ENCODE data around the gene PCMTD2. TPM values are rescaled to one million over a fixed set of nuclear protein-coding genes. Genes with fewer than 3 reads are reported as not detected.

PCMTD2 gene
- total RNA-seq, 1 donor from 2014 or later, result 44.7 TPM

DNA sequence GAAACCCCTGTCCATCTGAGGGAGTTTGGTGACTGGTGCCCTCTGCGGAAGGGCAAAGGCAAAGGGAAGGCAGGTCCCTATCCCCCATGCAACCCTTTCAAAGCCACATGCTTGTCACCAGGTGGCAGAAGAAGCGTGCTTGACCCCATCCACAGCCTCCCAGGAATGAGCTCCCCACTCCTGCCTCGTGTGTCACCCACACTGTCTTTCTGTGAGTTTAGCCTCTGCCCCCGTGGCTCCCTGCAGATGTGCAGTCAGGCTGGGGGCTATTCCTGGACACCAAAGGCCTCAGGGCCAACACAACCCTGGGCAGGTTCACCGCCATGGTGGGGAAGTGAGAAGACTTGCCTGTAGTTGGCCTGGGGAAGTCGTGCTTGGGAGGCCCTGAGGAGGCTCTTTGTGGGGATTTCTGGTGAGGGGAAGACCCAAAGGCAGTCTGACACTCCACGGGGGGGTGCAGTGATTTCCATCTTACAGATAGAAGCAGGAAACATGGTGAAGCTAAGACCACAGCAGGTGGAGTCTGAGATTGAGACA is 16.6 kb upstream of the PCMTD2 start:
- no peak for DNase-seq (ENCODE audit: low read depth, low spot score)

DNA sequence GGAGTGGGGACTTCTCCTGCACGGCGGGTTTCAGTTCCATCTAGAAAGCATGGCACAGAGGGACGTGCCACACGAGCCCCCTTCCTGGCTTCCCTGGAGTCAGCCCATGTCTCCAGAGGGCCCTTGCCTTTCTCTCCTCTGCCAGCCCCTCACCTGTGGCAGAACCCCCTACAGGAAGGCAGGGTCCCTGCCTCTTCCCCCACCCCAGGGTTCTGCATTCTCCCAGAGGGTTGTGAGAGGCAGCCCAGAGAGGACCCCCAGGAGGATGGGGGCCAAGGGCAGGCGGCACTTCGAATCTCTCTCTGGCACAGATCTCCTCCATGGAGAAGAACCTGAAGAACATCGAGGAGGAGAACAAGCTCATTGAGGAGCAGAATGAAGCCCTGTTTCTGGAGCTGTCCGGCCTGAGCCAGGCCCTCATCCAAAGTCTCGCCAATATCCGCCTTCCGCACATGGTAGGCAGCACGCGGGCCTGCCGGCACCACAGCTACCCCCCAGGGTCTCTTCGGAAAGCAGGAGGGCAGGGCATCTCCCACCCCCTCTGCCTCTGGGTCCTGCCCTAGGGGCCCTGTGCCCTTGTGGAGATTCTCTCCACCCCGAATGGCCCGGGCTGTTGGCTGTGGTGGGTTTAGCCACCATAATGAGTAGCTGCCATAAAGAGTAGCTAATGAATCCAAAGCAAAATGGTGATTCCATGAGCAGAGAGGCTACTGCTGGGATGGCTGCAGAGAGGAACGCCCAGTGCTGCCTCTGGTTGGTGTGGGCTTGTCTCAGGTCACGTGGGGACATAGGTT is 15.9 kb upstream of the PCMTD2 start:
- DNase-seq (ENCODE audit: low read depth, low spot score), result no peak

- no peak for DNase-seq (ENCODE audit: low read depth, low spot score)
Observed at GRCh38 chr20:64240243-64241015, 15.1 kb upstream of the PCMTD2 start.

DNA sequence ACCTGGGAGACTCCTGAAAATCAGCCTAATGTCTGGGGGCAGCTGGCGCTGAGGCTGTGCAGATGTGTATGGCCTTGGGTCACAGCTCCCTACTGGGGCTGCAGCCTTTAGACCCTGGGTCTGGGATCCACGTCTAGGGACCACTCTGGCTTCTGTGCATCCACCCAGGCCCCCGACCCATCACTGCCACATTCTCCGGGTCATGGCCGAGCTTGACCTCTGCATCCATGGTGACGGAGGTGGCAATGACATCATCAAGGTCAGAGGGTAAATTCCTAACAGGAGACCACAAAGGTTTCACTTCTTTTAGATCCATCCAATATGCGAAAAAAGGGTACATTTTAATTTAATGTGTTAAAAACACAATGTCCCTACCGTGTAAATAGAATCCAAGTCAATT is 14.5 kb upstream of the PCMTD2 start:
- no peak for DNase-seq (ENCODE audit: low read depth, low spot score)

DNA sequence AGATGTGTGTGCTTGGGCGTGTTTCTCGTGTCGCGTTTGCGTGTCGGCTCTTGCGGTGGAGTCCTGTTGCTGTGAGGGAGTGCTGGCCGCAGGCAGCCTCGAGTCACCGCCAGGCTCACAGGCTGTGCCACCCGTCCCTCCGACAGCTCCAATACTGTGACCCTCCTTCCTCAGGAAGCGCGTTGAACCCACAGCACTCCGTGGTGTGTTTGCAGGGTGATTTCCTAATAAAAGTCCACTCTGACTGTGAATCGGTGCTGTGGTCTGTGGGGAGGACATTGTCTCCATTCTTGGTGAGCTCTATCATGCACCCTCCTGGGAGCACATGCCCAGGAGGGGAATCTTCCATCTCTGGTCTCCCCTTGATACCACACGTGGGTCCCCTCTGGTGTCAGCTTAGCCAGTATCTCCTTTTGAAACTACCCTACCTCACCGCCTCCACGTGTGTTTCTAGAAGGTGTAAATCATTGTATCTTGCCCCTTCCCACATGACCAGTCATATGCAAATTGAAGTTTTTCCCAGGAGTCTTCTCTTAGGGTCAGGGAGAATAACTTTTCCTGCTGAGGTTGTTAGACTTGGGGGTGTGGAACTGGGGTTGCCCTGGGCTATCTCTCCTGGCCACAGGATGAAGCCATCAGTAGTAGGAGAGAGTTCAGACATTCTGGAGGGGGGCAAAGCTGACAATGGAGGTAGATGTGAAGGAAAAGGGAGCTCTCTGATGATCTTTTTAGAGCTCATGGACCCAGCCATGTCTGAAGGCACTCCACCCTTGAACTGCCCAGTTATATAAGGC is 13.3 kb upstream of the PCMTD2 start:
- no peak for DNase-seq (ENCODE audit: low read depth, low spot score)

DNA sequence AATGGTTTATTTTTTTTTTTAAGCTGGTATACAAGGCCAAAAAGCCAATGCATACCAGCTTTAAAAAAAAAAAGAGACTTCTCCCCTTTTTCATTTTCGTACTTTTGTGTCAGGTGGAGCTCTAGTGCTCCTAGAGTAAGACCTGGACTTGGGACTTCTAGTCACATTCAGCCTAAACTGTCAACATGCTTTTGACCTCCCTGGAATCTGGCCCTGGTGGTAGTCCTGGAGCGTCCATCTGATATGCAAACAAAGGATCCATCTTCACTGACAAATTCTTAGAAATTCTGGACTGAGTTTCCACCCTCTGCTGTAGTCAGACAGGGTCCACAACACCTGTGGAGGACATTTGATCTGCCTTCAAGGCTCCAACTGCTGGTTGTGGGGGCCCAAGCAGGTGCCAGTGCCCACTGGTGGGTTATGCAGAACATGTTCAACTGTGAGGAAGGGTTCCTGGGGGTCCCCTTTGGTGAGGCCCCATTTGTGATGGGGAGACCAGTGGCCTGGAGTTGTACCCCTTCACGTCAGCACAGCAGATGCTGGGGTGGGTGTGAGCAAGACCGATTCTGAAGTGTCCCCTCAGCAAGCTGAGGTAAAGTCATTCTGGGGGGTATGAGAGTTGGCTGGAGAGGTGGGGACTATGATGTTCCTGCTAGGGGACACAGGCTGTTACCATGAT is 12.6 kb upstream of the PCMTD2 start:
- no peak for DNase-seq (ENCODE audit: low read depth, low spot score)

GRCh38 chr20:64244281-64244805 is 11.2 kb upstream of the PCMTD2 start:
- no peak for DNase-seq (ENCODE audit: low read depth, low spot score)

DNA sequence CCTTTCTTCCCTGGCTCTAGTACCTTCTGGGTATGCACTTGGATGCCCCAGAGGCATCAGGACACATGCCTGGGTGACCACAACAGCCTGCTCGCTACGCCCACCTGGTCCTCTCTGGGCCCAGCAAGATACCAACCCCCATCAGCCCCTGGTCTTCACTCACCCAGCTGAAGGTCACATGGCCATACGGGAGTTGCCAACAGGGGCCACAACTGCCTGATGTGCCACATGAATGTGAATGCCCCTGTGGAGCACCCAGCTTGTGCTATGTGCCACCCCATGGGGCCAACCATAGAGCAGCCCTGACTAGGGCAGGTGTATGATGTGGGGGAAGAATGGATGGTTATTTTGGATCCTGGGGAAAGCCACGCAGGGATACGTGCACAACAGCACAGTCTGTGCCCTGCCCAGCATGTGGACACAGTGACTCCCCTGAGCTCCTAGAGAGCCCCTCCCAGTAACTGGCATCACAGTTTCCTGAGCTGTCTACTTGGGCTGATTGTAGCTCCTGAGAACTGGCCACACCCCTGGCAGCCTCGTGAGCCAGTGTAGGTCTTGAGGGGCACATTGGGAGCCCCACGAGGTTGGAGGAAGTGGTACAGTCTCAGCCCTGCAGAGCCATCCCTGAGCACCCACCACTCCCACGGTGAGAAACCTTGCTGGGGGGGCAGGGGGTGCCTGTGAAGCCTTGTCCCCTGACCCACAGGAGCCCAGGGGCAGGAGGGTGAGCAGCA is 10.5 kb upstream of the PCMTD2 start:
- no peak for DNase-seq (ENCODE audit: low read depth, low spot score)

GRCh38 chr20:64245746-64246595 is 9.6 kb upstream of the PCMTD2 start:
- DNase-seq (ENCODE audit: low read depth, low spot score), result no peak

DNA sequence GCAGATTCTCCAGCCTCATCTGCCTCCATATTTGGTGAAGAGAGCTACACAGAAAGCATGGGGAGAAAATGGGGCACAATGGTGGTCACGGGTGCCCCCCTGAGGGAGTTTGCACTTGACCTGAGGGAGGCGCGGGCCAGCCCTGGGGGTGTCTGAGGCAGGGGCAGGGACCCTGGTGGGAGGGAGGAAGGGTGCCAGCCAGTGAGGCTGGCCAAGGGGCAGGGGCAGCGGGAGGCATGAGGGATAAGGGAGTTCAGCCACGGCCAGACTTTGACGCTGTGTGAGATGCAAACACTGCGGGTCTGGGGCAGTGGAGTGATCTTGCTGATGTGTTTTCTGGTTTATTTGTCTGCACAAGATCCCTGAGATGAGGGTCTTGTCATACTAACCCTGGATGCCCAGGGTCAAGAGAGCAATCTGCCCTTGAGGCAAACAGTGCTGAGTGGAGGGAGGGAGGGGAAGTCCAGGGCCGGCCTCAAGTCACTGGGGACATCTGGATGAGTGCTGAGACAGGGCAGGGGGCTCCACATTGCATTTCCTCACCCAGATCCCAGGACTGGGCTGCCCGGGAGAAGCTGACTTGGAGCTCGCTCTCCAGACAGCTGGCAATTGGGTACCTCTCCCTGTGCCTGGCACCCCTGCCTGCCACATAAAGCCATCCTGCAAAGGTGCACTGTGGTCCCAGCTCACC is 8.8 kb upstream of the PCMTD2 start:
- no peak for DNase-seq (ENCODE audit: low read depth, low spot score)

DNA sequence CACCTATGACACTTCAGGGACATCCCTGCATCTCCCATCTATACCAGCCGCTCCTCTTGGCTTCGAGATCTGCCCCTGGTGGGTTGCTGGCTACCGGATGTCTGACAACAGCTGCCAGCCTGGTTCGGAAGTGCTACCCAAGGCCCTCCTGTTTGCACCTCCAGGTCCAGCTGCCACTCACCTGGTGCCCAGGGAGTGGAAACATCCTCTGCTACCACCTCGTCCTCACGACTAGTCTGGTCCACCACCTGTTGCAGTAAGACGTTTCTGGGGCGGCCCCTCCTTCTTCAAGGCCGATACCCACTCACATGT is 8.3 kb upstream of the PCMTD2 start:
- DNase-seq (ENCODE audit: low read depth, low spot score), result no peak

DNA sequence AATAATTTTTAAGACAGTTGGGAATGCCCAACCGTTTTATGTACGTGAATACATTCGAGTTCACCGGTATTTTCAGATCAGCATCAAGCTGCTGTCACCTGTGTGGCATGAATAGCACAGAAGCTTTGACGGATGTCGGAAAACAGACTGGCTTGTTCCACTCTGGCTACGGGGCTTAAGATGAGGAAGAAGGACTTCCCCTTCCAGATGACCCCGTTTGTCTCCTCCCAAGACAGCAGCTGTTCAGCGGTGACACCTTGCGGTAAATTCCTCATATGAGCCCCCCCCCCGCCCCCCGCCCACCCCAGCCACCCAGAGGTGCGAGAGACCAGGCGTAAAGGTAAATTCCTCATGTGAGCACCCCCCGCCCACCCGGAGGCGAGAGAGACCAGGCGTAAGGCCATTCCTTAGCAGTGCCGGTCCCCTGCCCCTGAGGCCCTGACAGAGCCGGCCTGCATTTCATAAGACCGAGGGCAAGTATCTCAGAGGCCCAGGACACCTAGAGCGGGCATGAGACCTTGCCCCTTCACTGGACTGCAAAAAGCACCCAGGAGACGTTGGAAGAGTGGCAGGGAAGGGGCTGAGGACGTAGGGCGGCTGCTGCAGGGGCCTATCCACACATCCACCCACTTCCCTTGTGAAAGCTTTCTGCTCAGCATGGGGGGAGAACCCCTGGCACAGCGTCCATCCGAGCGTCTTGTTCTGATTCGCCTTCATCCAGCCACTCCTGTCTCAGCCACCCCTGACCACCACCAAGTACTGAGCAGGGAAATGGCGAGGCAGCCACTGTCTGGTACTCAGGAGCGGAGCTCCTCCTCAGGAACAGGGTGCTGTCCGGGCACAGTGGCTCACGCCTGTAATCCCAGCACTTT is 7.3 kb upstream of the PCMTD2 start:
- DNase-seq (ENCODE audit: low read depth, low spot score), result no peak

GRCh38 chr20:64250027-64250426 is 5.5 kb upstream of the PCMTD2 start:
- no peak for DNase-seq (ENCODE audit: low read depth, low spot score)

- DNase-seq (ENCODE audit: low read depth, low spot score), result no peak
Observed at GRCh38 chr20:64253000-64253383, 2.6 kb upstream of the PCMTD2 start.

DNA sequence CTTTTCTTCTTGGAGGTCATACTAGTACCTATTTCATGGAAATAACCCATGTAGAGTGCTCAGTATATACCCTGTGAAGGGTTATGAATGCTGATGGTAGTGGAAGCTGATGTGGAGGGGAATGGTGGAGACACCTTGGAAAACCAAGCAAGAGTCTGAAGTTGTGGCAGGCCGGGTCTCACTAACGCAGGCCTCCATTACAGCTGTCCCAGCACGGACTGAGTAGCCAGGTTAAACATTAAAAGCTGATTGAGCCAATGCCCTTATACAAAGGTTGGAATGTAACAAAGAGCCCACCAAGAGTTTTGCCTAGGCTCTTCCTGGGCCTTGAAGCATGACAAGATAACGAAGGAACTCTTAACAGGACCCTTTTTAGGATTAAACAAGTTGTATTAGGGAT is 2.1 kb upstream of the PCMTD2 start:
- DNase-seq (ENCODE audit: low read depth, low spot score), result no peak

DNA sequence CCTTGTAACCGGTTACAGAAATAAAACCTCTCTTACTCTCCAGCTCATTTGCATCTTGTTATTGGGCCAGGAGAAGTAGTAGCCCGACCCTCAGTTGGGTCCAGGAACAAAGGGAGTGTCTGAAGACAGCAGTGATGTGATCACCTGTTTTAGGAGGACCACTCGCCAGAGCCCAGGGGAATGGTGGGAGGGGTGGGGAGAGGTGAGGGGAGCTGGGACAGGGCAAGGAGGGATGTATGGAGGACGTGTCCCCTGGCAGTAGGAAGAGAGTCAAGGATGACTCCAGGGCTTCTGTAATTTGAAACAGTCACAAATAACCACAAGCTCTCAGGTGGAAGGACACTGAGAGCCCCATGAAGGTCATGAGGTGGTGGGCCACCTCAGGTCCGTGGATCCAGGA is 1.4 kb upstream of the PCMTD2 start:
- DNase-seq (ENCODE audit: low read depth, low spot score), result no peak

DNA sequence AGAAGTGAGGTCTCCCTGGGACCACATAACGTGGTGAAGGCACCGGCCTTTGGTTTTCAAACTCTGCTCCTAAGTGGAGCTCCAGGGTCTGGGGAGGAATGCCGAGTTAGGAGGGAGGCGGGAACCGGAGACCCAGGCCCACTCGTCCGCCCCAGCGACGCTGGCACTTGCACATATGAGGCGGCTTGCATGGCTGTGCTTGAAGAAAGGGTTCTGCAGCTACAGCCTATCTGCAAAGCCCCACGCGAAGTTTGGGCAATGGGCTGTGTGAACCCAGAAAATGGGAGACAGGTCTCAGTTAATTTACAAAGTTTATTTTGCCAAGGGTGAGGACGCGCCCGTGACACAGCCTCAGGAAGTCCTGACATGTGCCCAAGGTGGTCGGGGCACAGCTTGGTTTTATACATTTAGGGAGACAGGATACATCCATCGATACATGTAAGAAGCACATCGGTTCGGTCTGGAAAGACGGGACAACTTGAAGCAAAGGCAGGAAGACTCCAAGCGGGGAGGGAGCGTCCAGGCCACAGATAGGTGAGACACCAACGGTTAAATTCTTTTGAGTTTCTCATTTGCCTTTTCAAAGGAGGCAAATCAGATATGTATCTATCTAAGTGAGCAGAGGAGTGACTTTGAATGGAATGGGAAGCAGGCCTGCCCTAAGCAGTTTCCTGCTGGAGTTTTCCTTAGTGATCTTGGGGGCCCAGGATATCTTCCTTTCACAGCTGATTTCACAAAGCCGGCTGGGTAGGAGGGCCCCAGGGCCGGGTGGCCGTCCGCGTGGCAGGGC is 782 bp upstream of the PCMTD2 start:
- DNase-seq (ENCODE audit: low read depth, low spot score), result no peak

Measured in pulmonary artery endothelial cell (primary cell).